Kidney epithelial cell (primary cell): Measurements from ENCODE around the gene THRAP3. TPM values are rescaled to one million over a fixed set of nuclear protein-coding genes. Genes with fewer than 3 reads are reported as not detected.

Experiments
- DNase-seq: peaks from one replicate; pipeline ENCODE4 v3.0.0-alpha.2; 2010; ENCODE audit warnings: low read depth
- H3K27me3 ChIP-seq: 2 replicates; pipeline ENCODE4 v1.6.0; 2011; ENCODE audit warnings: low read length; ENCODE audit not compliant: control insufficient read depth, insufficient read depth
- H3K36me3 ChIP-seq: 2 replicates; pipeline ENCODE4 v1.5.1; 2011; ENCODE audit warnings: low read length; ENCODE audit not compliant: control insufficient read depth, insufficient read depth
- H3K4me3 ChIP-seq: 2 replicates; pipeline ENCODE4 v1.5.1; 2011; ENCODE audit warnings: low read depth, mild to moderate bottlenecking, control low read depth, low read length
- total RNA-seq: library from RNA; depleted of rRNA; stranded (reverse); fragments of >200 nt; gene quantifications from 2 replicates; pipeline ENCODE4 v1.2.3, GENCODE V29; 2015
- TF ChIP-seq, protein P1 (sequence below): IDR thresholded peaks from 2 replicates; pipeline ENCODE4 v1.5.1; 2011; ENCODE audit warnings: mild to moderate bottlenecking, moderate library complexity, low read length, control low read depth, inconsistent platforms; ENCODE audit not compliant: insufficient read depth, poor library complexity, severe bottlenecking

Gene THRAP3
- total RNA-seq, 1 donor from 2014 or later: 105 TPM

DNA sequence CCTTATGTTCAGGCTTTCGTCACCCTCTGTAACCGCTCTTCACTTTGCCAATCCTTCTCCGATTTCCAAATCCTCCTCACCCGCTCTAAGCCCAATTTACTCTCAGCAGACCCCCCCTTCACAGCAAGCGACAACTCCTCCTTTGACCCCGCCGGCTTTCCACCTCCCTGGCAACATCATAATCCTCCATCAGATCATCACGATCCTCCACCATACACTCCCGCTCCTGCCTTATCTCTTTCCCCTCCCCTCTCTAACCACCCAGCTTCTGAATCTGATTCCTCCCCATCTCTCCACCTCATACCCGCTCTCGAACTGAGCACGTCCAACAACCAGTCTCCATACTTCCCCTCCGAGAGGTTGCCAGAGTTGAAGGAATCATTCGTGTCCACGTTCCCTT is 106.7 kb downstream of the THRAP3 start:
- no peaks in the 10 kb centered on the region for H3K36me3 ChIP-seq
- TF ChIP-seq, protein P1, sequence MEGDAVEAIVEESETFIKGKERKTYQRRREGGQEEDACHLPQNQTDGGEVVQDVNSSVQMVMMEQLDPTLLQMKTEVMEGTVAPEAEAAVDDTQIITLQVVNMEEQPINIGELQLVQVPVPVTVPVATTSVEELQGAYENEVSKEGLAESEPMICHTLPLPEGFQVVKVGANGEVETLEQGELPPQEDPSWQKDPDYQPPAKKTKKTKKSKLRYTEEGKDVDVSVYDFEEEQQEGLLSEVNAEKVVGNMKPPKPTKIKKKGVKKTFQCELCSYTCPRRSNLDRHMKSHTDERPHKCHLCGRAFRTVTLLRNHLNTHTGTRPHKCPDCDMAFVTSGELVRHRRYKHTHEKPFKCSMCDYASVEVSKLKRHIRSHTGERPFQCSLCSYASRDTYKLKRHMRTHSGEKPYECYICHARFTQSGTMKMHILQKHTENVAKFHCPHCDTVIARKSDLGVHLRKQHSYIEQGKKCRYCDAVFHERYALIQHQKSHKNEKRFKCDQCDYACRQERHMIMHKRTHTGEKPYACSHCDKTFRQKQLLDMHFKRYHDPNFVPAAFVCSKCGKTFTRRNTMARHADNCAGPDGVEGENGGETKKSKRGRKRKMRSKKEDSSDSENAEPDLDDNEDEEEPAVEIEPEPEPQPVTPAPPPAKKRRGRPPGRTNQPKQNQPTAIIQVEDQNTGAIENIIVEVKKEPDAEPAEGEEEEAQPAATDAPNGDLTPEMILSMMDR: no peak
- no peak overlapping the region for H3K4me3 ChIP-seq
- no peak for DNase-seq
- H3K27me3 ChIP-seq: no peaks in the 10 kb centered on the region

DNA sequence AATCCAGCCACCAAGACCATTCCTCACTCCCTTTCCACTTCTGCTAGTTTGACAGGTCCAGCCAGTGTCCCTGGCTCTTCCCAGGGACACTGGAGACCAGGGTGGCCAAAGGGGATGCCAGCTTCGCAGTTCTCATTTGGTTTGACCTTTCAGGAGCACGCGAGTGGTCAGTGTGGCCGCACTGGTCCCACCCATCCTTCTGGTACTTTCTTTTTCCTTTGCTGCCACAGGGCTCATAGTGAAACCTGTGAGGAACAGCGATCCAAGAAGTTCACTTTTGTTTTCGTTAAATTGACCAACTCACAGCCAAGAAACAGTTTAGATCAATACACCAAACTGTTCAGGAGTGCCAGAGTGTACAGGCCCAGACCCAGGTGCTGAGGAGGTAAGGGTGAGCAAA is 113.6 kb downstream of the THRAP3 start:
- Histone ChIP-seq H3K36me3 (no peaks in the 10 kb centered on the region), H3K4me3 (no peak overlapping the region), H3K27me3 (no peaks in the 10 kb centered on the region)
- TF ChIP-seq, protein P1: no peak
- no peak for DNase-seq

DNA sequence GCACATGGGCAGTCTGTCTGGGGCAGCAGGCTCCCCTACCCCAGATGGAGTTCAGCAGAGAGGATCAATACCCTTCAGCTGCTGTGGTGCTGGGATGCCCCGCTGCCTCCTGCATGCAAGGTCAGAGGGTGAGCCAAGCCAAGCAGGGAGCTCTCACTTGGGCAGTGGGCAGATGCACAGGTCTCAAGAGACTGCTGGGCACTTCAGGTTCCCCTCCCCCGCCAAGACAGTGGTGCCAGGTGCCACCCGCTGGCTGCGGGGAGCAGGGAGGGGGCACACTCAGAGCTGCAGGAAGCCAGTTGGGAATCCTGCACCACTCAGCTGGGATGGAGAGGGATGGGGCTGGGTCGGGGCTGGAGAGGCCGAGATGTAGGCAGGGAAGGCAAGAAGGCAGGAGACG is 115.0 kb downstream of the THRAP3 start:
- TF ChIP-seq, protein P1: no peak
- Histone ChIP-seq H3K36me3 (no peaks in the 10 kb centered on the region), H3K27me3 (no peaks in the 10 kb centered on the region), H3K4me3 (no peak overlapping the region)
- DNase-seq: no peak

DNA sequence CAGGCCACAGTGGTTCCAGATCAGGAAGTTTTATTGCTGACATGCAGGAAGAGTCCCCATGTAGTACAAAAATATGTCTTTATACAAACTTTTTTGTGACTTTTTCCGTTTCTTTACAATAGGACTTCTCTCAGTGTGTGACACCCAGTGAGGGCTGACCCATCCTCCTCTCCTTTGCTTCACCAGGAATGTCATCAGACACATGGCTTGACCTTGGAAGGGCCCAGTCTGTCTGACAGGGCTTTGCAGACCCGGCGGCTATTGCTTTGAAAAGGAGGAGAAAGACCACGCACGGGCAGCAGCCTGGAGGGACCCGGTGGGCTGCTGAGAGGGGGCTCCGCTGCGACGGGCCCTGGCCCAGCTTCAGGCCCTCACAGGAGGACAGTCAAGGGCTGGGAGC is 115.4 kb downstream of the THRAP3 start:
- no peaks in the 10 kb centered on the region for H3K36me3 ChIP-seq
- TF ChIP-seq, protein P1: no peak

DNA sequence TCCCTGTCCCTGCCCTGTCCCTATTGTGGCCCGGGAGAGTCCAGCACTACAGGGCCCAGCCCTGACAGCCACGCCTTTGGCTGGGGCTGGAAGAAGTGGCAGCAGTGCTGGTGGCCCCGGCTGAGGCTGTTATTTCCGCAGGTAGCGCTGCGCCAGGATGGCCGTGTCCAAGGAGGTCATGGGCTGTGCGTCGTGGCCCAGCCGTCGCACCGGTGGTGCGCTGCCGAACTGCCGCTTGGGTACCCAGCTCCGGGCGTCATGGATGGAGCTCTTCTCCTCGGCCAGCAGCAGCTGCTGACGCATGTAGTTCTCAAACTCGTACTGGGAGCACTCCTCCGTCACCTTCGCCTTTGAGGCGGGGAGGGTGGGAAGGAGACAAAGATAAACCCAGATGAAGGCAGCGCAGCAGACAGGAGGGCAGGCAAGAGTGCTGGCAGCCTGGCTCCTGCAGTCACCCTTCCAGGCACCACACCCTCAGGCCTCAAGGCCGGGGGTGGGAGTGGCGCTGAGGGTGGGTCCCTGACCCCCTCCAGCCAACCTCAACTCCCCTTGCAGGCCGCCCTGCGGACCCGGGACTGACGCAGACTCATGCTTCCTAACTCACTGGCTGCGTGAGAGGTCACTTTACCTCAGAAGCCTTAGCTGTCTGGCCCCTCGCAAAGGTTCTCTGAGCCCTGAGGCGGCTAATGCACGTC is 117.5 kb downstream of the THRAP3 start:
- TF ChIP-seq, protein P1: no peak
- DNase-seq: no peak
- Histone ChIP-seq H3K4me3 (no peak overlapping the region), H3K36me3 (peaks cover 1% of the 10 kb centered on the region), H3K27me3 (no peaks in the 10 kb centered on the region)

More for the DNA sequence above, 115.4 kb downstream of the THRAP3 start:
- no peaks in the 10 kb centered on the region for H3K27me3 ChIP-seq
- DNase-seq: no peak
- H3K4me3 ChIP-seq: no peak overlapping the region

DNA sequence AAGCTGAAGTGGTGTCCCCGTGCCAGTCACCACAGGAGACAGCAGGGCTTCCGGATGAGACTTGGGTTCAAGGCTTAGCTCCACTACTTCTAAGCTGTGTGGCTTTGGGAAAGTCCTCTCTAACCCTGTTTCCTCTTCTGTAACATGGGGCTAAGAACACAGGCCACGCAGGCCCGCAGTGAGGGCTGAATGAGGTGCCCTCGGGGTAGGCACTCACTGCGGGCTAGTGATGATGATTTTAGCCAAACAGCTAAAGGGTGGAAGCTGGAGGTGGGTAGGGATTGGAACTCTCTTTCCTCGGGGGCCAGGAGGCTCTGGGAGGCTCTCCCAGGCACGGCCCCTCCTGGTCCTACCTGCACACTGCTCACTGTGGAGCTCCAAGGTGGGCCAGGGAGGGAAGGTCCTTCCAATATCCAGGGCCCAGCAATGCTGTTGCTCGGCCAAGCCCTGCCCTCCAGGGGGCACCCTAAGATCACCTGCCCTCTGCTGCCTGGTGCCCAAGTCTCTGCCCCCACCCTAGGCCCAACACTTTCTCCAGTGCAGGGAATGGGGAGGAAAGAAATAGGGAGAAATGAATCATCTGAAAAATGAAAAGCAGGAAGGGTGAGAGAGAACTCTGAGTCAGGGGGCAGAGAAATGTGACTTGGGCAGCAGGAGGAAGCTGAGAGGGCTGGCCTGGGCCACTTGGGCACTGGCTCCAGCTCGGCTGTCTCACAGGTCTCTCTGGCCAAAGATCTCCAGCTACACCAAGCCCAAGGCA is 118.4 kb downstream of the THRAP3 start:
- Histone ChIP-seq H3K36me3 (peaks cover 1% of the 10 kb centered on the region), H3K27me3 (no peaks in the 10 kb centered on the region), H3K4me3 (no peak overlapping the region)
- DNase-seq: no peak
- TF ChIP-seq, protein P1: peak; percentile 89
